ENCODE data around the gene TOB2.
"Not testable (repeated sequence)": the region's sequence is repeated elsewhere in the genome, so short reads cannot be mapped to it uniquely, and the experiment has no call there.

Gene TOB2

GRCh38 chr22:41461901-41462300 is 15.3 kb upstream of the TOB2 start:
- no peak for DNase-seq

- DNase-seq, result not testable (repeated sequence)
These were observed 13.5 kb upstream of the TOB2 start for GRCh38 chr22:41460071-41460470.

GRCh38 chr22:41459431-41459830 is 12.8 kb upstream of the TOB2 start:
- DNase-seq, result no peak

- DNase-seq, result no peak
These were observed 11.6 kb upstream of the TOB2 start for GRCh38 chr22:41458161-41458728.

GRCh38 chr22:41448189-41448808 is 1.7 kb upstream of the TOB2 start:
- DNase-seq, result peak; percentile 97

GRCh38 chr22:41447435-41448188 is 1.0 kb upstream of the TOB2 start:
- peak; percentile 73 for DNase-seq

- DNase-seq, result peak; percentile 16
These were observed 522 bp downstream of the TOB2 start for GRCh38 chr22:41446057-41446501.

- DNase-seq, result peak; percentile 38
These were observed 1.2 kb downstream of the TOB2 start for GRCh38 chr22:41445129-41446056.

GRCh38 chr22:41444360-41445128 is 2.1 kb downstream of the TOB2 start:
- DNase-seq, result peak; percentile 96

- no peak for DNase-seq
These were observed 4.3 kb downstream of the TOB2 start for GRCh38 chr22:41442240-41442792.

GRCh38 chr22:41440511-41440910 is 6.1 kb downstream of the TOB2 start:
- DNase-seq, result not testable (repeated sequence)

- DNase-seq, result no peak
These were observed 9.4 kb downstream of the TOB2 start for GRCh38 chr22:41437198-41437597.

- no peak for DNase-seq
These were observed 10.1 kb downstream of the TOB2 start for GRCh38 chr22:41436322-41437113.

- no peak for DNase-seq
These were observed 11.0 kb downstream of the TOB2 start for GRCh38 chr22:41435560-41435959.

GRCh38 chr22:41434361-41435003 is 12.1 kb downstream of the TOB2 start:
- DNase-seq, result not testable (repeated sequence)

GRCh38 chr22:41433480-41433879 is 13.1 kb downstream of the TOB2 start:
- DNase-seq, result not testable (repeated sequence)

GRCh38 chr22:41431656-41432055 is 14.9 kb downstream of the TOB2 start:
- DNase-seq, result no peak

- no peak for DNase-seq
These were observed 16.7 kb downstream of the TOB2 start for GRCh38 chr22:41429951-41430332.

GRCh38 chr22:41429232-41429950 is 17.2 kb downstream of the TOB2 start:
- DNase-seq, result no peak
